Measurements from ENCODE around the gene C3orf18.

GRCh38 chr3:50559702-50560101, 7.8 kb downstream of the C3orf18 start:
- TF ChIP-seq CTCF (IDR thresholded peaks at IDR 0.05) (no peak), POLR2A (IDR thresholded peaks at IDR 0.05) (no peak), POLR2AphosphoS5 (IDR thresholded peaks at IDR 0.05) (no peak)
